Bone marrow (tissue), 2 donors: ENCODE measurements around the gene CCDC68.
"Not testable (repeated sequence)": the region's sequence is repeated elsewhere in the genome, so short reads cannot be mapped to it uniquely, and the experiment has no call there.

Experiments
- DNase-seq, 2 donors: peaks; one replicate each; lab custom pipeline; 2025; lab: John Stamatoyannopoulos, UW

Gene CCDC68

GRCh38 chr18:54875063-54875462, 84.2 kb downstream of the CCDC68 start:
- no peak for DNase-seq

- DNase-seq, result no peak
These were observed 85.4 kb downstream of the CCDC68 start for GRCh38 chr18:54873884-54874255.

- no peak for DNase-seq
These were observed 86.6 kb downstream of the CCDC68 start for GRCh38 chr18:54872681-54873080.

GRCh38 chr18:54871231-54871630, 88.0 kb downstream of the CCDC68 start:
- DNase-seq, result no peak

- no peak for DNase-seq
These were observed 92.1 kb downstream of the CCDC68 start for GRCh38 chr18:54867131-54867530.

GRCh38 chr18:54860941-54861340, 98.3 kb downstream of the CCDC68 start:
- peak in 1 of 2 donors; percentile 62 for DNase-seq

GRCh38 chr18:54859667-54860421, 99.4 kb downstream of the CCDC68 start:
- no peak for DNase-seq

GRCh38 chr18:54857499-54857898, 101.8 kb downstream of the CCDC68 start:
- no peak for DNase-seq

GRCh38 chr18:54856105-54856646, 103.1 kb downstream of the CCDC68 start:
- no peak for DNase-seq

- not testable (repeated sequence) for DNase-seq
These were observed 104.2 kb downstream of the CCDC68 start for GRCh38 chr18:54855050-54855449.

- peak in 1 of 2 donors; percentile 84 for DNase-seq
These were observed 106.2 kb downstream of the CCDC68 start for GRCh38 chr18:54852780-54853675.
